ENCODE measurements around the gene LPIN1.
A peak's percentile ranks its signal among the peaks of the same experiment; 100 is the strongest.

DNA sequence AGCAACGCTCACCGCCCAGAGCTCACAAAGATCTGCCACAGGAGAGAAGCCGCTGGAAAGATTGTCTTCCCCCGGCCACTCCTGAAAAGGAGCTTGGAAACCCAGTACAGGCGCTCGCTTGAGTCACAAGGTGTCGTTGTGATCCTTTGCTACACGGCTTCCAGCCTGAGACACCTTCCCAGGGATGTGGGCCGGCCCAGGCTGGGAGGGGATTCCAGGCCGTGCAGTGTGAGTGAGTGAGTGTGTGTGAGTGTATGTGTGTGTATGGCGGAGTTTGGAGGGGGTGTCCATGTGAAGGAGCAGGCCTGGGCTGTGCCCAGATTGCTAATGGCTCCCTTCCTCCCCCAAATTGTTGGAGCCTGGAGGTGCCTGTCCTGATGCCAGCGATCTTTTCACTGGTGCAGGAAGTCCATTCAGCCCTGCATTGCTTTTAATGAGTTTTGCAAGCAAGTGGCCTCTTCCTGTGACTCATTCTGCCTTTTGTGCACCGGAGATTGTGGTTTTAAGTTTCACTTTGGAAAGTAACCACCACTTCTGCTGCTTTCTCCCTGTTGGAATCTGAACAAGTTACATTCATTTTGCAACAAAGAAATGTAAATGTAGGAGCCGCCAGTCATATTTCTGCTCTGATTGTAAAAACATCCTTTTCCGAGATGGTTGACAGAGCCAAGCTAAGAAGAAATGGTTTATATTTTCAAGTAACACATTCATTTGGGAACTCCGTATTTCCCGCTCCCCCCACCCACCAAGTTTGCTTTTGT is 83.7 kb downstream of the LPIN1 start:
- TF ChIP-seq, protein P1, sequence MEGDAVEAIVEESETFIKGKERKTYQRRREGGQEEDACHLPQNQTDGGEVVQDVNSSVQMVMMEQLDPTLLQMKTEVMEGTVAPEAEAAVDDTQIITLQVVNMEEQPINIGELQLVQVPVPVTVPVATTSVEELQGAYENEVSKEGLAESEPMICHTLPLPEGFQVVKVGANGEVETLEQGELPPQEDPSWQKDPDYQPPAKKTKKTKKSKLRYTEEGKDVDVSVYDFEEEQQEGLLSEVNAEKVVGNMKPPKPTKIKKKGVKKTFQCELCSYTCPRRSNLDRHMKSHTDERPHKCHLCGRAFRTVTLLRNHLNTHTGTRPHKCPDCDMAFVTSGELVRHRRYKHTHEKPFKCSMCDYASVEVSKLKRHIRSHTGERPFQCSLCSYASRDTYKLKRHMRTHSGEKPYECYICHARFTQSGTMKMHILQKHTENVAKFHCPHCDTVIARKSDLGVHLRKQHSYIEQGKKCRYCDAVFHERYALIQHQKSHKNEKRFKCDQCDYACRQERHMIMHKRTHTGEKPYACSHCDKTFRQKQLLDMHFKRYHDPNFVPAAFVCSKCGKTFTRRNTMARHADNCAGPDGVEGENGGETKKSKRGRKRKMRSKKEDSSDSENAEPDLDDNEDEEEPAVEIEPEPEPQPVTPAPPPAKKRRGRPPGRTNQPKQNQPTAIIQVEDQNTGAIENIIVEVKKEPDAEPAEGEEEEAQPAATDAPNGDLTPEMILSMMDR (IDR thresholded peaks at IDR 0.05): peak in 3 of 7 experiments; percentile 19 to 40 (median 31)
- no peak for TF ChIP-seq POLR2A (IDR thresholded peaks at IDR 0.05)
